Forelimb muscle (tissue), 1 donor: Measurements from ENCODE around the gene ARHGAP20. TPM values are rescaled to one million over a fixed set of nuclear protein-coding genes. Genes with fewer than 3 reads are reported as not detected.

Experiments used
- DNase-seq: peaks from one replicate; pipeline ENCODE4 v3.0.0-alpha.2; 2013; ENCODE audit warnings: low read depth
- polyA plus RNA-seq: library from polyadenylated mRNA; unstranded; fragments of 120-200 nt; gene quantifications from one replicate; pipeline ENCODE4 v1.2.1, GENCODE V29; 2013; ENCODE audit not compliant: insufficient read length

ARHGAP20 gene
- 8.7 TPM for polyA plus RNA-seq

- DNase-seq: no peak
These were observed at the start of gene ARHGAP20 for GRCh38 chr11:110711776-110712658. ARHGAP20 (minus strand) TSS chr11:110712437; CDS start chr11:110712231, 206 bp downstream.

GRCh38 chr11:110761991-110762390 is 49.8 kb upstream of the ARHGAP20 start:
- no peak for DNase-seq

GRCh38 chr11:110761131-110761530 is 48.9 kb upstream of the ARHGAP20 start:
- DNase-seq: no peak

GRCh38 chr11:110759972-110760381 is 47.7 kb upstream of the ARHGAP20 start:
- no peak for DNase-seq

GRCh38 chr11:110757962-110758755 is 45.9 kb upstream of the ARHGAP20 start:
- no peak for DNase-seq

GRCh38 chr11:110757066-110757465 is 44.8 kb upstream of the ARHGAP20 start:
- DNase-seq: no peak

- no peak for DNase-seq
These were observed 43.7 kb upstream of the ARHGAP20 start for GRCh38 chr11:110755941-110756340.

GRCh38 chr11:110752890-110753289 is 40.7 kb upstream of the ARHGAP20 start:
- no peak for DNase-seq

GRCh38 chr11:110750100-110750499 is 37.9 kb upstream of the ARHGAP20 start:
- DNase-seq: no peak

- no peak for DNase-seq
These were observed 35.3 kb upstream of the ARHGAP20 start for GRCh38 chr11:110747531-110747930.

GRCh38 chr11:110738641-110739040 is 26.4 kb upstream of the ARHGAP20 start:
- no peak for DNase-seq

GRCh38 chr11:110737593-110737992 is 25.4 kb upstream of the ARHGAP20 start:
- no peak for DNase-seq

- DNase-seq: no peak
These were observed 23.9 kb upstream of the ARHGAP20 start for GRCh38 chr11:110736171-110736553.

GRCh38 chr11:110735455-110736170 is 23.4 kb upstream of the ARHGAP20 start:
- no peak for DNase-seq

GRCh38 chr11:110734790-110735189 is 22.6 kb upstream of the ARHGAP20 start:
- DNase-seq: no peak

- DNase-seq: no peak
These were observed 18.5 kb upstream of the ARHGAP20 start for GRCh38 chr11:110730773-110731172.

GRCh38 chr11:110728883-110729282 is 16.6 kb upstream of the ARHGAP20 start:
- no peak for DNase-seq

GRCh38 chr11:110728476-110728875 is 16.2 kb upstream of the ARHGAP20 start:
- DNase-seq: no peak

- no peak for DNase-seq
These were observed 12.1 kb upstream of the ARHGAP20 start for GRCh38 chr11:110724358-110724757.

GRCh38 chr11:110720431-110721275 is 8.4 kb upstream of the ARHGAP20 start:
- DNase-seq: no peak

GRCh38 chr11:110716361-110716760 is 4.1 kb upstream of the ARHGAP20 start:
- no peak for DNase-seq
